HG03432 (cell line): Measurements from ENCODE around the gene NDOR1.

Experiments used
- ATAC-seq: cut with Tn5 transposase; IDR thresholded peaks from one replicate; pipeline ENCODE4 v1.9.1; 2021; ENCODE audit warnings: mild to moderate bottlenecking, moderate library complexity; ENCODE audit not compliant: unreplicated experiment

NDOR1 gene

DNA sequence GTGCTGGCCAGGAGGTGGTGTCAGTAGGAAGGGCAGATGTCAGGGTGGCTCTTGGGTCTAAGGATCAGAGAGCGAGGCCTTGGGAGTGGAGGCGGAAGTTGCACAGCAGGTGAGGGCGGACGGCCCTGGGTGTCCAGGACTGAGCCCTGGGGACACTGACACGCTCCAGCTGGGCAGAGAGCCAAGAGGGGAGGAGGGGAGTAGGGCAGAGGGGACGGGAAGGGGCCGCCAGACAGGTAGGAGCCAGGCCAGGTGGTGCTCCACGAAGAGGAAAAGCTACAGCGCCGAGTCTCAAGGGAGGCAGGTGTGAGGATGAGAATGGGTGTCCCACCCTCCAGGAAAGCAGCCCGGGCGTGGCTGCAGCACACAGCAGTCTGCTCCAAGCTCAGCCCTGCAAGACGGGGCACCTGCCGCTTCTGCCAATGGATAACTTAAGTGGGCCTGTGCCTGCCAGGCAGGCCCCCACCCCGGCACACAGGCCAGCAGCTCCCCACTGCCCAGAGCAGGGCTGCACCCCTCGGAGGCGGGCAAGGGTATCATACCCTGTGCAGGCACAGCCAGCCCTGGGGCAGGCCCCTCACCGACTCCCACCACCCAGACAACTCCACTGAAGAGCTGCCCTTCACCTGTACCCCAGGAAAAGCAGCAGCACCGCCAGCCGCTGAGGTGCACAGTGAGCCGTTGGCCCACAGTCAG is 9.8 kb upstream of the NDOR1 start:
- ATAC-seq: no peak

DNA sequence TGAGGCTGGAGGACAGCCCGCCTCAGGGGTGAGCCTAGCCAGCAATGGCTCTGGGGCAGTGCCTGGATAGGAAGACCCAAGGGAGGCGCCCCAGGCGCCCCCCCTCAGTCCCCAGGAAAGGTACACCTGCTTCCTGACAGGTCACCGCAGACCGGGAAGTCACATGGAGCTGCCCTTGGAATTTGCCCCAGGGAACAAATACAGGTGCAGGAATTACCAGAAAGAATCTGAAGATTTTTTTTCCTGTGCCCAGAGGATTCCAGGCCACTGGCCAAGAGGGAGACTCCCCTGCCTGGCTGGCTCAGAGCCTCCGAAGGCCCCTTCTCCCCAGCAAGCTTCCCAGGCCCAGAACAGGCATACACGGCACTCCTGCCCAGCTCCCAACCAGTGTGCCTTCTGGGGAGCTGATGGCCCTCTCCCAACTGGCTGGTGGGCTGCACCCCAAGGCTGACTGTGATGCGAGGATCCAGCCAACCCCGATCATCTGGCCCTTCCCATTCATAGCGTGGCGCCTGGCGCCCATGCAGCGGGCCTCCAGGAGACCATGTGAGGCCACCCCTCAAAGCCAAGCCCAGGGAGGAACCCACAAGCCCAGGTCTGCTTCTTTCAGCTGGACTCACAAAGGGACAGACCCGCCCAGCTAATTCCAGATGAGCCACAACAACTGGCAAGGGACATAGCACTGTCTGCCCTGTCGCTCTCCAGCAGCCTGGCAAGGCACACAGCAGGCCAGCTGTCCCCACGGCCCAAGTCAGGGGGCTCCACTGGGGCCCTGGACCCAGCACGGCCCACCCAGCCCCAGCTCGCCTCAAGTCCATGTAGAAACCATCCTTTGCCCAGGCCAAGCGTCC is 7.2 kb upstream of the NDOR1 start:
- ATAC-seq: no peak

DNA sequence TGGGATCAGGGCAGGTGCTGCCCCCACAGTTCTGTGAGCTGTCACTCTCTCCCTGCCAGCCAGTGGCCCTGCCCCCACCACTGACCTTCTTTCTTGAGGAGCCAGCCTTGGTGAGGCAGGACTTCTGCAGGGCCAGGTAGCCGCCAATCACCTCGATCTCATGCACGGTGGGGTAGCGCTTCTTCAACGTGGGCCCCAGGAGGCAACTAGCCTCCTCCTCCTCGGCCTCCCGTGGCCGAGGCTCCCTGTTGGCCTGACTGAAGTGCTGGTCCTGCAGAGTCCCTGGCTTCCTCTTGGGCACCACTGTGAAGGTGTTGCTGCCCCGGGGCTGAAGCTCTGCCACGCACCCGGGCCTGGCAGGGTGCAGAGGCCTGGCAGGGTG is 6.6 kb upstream of the NDOR1 start:
- no peak for ATAC-seq

DNA sequence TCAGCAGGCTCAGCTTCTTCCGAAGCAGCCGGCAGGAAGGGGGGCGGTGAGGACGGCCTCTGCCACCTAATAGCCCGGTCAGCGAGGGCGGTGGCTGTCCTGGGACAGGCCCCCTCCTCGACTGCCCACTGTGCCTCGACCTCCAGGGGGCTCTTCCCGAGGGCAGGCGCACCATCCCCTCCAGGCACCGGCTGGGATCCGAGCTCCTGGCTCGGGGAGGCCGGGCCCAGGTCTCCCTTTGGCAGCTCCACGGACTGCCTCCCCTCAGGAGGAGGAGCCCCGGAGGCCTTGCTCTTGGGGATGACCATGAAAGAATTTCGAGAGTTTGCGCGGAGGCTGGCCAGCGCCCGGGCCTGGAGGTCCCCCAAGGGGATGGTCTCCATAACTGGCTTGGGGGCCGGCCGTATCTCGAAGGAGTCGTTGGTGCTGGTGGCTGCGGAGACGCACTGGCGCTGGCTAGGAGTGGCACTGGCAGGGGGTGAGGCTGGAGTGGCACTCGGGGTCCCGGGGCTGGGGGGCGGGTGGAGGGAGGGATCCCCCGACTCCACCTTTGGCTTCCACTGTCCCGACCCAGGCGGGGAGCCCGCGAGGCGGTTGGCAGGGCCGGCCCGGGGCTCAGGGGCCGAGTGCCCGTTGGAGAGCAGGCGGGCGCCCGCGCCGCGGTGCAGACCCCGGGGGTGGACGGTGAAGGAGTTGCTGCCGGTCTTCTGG is 5.9 kb upstream of the NDOR1 start:
- no peak for ATAC-seq

DNA sequence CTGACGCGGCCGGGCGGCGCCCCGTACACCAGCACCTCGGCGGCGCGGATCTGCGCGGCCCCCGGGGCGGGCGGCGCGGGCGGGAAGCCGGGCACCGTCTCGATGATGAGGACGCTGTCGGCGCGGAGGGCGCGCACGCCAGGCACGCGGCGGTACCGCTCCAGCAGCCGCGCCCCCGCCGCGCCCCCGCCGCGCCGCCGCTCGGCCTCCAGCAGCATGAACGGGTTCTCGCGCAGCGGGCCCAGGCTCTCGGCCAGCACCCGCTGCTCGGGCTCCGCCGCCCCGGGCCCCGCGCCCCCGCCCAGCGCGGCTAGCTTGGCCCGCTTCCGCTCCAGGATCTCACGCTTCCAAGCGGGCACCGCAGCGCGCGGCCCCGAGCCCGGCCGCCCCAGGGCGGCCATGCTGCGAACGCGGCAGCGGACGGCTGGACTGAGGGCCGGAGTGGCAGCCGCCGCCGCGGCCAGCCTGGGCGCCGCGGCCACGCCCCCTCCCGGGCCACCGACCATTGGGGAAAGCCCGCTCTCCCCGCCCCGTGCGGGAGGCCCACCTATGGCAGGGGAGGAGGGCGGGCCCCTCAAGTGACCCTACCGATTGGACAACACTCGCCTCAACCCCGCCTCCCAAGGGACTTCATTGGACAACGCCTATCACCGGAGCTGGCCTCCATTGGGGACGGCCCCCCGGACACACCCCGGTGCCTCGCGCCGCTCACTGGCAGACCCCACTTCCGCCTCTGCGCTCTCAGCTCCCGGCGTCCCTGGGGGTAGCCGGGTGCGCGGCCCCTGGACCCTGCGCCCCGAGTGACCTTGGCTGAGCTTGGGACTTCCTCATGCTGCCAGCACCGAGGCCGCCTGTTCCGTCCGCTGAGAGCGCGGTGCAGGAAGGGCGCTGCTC is 4.9 kb upstream of the NDOR1 start, which contains the start of gene TPRN:
TSS of gene TPRN (minus strand) at position 431 of the 894 bp plus-strand sequence. CDS start at position 401, 30 bp downstream.
- peak; percentile 80 for ATAC-seq

DNA sequence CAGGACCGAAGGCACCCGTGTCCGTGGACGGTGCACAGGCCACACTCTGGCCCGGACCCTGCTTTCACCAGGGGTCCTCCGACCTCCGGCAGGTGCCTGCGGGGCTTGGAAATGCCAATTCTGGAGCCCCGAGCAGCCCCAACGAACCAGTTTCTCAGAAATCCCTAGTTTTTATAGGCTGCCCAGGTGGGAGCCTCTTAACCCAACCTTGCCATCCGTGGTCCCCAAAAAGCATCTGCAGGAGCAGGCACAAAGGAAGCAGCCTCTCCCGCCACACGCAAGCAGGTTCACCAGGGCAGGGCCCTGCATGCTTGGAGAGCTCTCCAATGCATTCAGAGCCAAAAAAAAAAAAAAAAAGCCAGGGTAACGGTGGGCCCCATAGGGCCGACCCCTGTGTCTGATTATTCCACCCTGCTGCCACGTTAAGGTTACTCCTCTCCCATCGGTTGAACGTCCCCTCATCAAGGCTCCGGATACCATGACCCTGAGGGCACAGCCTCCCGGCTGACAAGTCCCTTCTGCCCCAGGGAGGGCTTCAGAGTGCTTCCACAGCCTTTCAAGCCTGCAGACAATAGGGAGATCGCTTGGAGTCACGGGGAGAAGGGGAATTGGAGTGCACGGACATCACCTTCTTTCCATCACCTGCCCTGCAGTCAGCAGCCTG is 4.2 kb upstream of the NDOR1 start:
- no peak for ATAC-seq

DNA sequence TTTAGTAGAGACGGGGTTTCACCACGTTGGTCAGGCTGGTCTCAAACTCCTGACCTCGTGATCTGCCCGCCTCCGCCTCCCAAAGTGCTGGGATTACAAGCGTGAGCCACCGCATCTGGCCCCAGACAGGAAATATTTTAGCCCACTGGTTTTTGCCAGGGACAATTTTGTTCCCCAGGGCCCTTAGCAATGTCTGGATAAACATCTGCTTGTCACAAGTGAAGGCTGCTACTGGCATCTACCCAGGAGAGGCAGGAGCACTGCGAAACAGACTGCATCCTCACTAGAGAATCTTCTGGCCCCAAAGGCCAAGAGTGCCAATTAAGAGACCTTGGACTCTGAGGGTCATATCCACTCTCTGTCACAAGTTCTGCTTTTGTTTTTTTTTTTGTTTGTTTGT is 2.5 kb upstream of the NDOR1 start:
- ATAC-seq: no peak

DNA sequence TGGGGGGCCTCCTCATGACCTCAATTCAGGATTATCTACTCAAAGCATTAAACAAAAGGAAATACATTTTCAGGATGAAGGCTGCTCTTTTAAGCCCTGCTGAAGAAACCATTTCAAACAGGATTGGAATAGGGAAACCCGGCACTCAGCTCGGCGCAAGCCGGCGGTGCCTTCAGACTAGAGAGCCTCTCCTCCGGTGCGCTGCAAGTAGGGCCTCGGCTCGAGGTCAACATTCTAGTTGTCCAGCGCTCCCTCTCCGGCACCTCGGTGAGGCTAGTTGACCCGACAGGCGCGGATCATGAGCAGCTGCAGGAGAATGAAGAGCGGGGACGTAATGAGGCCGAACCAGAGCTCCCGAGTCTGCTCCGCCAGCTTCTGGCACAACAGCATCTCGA is 772 bp upstream of the NDOR1 start:
- ATAC-seq: no peak

DNA sequence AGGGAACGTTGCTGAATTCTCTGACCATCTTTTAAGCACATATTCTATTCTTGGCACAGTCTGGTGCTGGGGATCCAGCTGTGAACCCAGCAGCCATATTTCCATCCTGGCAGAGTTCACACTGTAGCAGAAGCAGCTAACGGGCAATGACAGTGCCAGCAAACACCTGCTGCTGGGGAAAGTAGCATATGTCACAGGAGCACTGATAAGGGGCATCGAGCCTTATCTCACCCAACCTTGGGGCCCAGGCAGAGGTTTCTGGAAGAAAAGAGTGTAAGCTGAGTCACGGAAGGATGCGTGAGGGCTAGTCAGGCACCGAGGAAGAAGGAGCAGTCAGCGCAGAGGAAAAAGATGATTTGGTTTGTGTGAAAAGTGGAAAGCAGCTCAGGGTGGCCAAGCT is 1.1 kb downstream of the NDOR1 start:
- ATAC-seq: no peak

DNA sequence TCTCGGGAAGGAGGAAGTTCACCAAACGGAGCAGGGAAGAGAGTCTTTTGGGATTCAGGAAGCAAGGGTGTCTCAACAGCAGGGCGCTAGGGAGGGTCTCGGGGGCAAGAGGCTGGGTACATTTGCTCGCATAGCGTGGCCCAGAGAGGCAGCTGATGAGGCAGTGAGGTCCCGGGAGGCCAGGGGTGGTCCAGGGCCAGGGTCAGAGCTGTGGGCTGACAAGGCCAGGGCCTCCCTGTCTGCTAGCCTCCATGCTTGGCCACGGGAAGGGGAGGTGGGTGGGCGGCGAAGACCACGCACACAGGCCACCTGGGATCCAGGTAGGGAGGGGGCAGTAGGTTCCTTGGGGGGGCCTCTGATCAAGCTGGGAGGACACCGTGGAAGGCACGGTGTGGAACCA is 6.0 kb downstream of the NDOR1 start:
- ATAC-seq: no peak

DNA sequence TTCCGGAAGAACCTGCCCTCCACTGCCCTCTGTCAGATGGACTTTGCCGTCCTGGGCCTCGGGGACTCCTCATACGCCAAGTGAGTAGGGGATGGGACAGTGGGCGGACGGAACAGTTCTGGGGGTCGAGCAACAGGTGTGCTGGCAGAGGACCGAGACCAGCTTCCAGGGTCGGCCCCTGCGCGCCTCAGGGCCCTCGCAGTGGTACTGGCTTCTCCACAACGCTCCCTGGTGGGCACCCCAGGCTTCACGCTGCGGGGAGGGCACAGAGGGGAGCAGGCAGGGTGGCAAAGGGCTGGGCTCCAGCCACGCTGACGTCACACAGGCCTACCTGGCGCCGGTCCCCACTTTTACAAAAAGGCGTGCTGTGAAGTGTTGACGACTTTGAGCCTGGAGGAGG is 7.0 kb downstream of the NDOR1 start:
- no peak for ATAC-seq

DNA sequence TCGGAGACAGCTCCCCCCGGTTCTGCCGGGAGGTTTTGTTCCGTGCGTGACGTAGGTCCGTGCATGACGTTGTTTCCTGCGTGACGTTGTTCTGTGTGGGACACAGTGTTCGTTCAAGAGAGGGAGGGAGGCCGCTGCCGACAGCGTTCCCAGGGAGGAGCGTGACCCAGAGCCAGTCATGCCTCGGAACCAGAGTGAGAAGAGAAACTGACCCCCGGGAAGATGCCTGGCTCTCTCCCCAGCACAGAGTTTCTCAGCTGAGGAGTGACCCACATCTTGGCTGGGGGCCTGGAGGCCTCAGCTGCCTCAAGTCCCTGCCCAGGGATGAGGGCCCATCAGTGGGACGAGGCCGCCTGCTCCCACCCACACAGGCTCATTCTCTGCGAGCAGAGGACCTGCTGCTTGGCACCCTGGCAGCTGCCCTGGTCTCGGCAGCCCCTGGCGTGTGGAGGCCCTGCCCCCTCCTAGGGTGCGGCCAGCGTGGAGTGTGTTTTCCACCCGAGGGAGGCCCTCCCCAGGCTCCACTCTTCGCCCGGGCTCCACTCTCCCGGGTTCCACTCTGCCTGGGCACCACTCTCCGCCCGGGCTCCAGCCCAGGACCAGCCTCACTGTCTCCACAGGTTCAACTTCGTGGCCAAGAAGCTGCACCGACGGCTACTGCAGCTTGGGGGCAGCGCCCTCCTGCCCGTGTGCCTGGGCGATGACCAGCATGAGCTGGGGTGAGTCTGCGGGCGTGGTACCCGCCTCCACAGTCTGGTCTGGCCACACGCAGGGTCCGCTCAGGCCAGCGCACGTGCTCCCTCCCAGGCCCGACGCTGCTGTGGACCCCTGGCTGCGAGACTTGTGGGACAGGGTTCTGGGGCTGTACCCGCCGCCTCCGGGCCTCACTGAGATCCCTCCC is 7.9 kb downstream of the NDOR1 start:
- no peak for ATAC-seq

DNA sequence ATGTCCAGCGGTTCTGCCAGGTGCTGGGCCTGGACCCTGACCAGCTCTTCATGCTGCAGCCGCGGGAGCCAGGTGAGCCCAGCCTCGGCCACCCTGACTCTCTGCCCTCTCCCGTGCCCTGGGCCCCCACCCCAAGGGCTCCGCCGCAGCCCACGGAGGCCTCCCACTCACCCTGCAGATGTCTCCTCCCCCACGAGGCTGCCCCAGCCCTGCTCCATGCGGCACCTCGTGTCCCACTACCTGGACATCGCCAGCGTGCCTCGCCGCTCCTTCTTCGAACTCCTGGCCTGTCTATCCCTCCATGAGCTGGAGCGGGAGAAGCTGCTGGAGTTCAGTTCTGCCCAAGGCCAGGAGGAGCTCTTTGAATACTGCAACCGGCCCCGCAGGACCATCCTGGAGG is 9.1 kb downstream of the NDOR1 start:
- no peak for ATAC-seq

DNA sequence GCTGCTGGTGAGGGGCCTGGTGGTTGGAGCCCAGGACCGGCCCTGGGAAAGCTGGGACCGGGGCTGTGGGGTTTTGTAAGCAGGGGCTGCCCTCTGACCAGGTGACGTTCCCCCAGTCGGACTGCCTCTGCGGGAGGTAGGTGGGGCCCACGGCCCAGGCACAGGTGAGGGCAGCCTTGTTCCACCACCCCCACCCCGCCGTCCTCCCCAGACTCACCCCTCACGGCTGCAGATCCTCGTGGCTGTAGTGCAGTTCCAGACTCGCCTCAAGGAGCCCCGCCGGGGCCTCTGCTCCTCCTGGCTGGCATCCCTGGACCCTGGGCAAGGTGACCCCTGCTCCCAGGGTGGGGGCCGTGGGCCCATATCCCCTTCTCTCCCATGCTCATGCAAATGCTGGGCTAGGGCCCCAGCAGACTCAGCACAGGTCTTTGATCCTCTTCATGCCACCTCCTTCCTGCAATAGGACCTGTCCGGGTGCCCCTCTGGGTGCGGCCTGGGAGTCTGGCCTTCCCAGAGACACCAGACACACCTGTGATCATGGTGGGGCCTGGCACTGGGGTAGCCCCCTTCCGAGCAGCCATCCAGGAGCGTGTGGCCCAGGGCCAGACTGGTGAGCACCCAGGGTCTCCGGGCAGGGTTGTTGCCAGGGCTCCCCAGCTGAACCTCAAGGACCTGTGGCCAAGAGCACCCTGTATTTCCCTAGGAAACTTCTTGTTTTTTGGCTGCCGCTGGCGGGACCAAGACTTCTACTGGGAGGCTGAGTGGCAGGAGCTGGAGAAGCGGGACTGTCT is 9.9 kb downstream of the NDOR1 start:
- ATAC-seq: no peak

DNA sequence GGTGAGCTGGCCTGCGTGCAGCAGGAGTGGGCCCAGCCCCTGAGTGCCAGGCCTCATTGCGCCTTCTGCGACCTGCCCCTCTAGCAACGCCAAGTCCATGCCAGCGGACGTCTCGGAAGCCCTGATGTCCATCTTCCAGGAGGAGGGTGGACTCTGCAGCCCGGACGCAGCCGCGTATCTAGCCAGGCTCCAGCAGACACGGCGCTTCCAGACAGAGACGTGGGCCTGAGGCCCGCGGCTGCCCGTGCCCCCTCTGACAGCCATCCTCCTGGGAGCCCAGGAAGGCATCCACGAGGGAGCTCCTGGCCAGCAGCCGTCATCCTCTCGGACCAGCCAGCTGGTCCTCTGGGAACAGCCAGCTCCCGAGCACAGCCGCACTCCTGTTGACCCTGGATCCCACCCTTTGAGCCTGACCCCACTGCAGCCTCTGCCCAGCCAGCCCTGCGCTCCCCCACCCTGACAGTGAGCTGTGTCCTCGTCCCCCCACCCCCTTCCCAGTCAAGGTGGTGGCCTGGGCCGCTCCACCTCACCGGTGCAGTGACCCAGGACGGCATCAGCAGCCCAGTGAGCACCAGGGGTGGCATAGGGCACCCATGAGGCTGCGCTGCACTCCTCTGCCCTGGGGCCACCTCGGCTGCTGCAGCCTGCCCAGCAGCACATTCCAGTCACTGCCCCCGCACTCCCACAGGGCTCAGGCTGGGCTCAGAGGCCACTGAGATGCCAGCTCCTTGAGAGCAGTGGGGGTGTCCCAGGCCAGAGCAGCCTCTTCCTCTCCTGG is 10.9 kb downstream of the NDOR1 start:
- no peak for ATAC-seq

DNA sequence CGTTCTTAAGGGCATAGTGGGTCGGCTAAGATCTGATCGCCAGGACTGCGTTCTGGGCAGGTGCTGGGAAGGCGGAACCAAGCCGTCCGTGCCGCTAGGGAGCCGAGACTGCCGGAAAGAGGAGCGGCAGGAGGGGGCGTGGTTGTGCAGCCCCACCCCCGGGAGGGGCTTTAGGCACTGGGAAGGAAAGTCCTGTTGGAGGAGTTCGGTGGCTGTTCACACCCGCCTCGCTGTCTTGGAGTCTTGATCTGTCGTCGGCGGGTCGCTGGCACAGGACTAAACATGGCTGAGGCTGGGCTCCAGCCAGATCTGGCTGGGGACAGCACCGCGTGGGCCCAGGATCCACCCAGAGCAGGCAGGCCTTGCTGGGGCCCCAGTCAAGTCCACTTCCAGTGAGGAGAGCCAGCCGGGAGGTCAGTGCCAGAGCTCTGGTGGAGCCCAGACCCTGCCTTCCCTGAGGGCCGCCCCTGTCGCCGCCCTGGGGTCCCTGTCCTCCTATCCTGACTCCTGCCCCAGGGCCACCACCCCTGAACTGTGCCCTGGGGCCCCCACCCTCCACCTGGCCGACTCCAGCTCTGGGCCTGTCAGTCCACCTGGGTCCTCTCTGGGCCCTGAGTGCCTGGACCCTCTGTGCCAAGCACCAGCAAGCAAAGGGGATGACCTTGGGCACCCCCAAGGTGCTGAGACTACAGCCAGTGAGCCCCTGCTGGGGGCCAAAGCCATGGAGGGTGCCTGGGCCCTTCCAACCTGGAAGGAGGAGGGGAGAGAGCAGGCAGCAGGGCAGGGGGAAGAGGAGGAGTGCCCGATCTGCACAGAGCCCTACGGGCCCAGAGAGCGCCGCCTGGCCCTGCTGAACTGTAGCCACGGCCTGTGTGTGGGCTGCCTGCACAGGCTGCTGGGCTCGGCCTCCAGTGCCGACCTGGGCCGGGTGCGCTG is 12.0 kb downstream of the NDOR1 start:
- ATAC-seq: no peak
